Left ventricle myocardium superior (tissue), 1 donor: ENCODE measurements around the gene SLC46A1. TPM values are rescaled to one million over a fixed set of nuclear protein-coding genes. Genes with fewer than 3 reads are reported as not detected.

Experiments
- ATAC-seq: fragments of 200-7000 bp; cut with Tn5 transposase; one replicate; pipeline ENCODE4 v1.9.1; 2020; ENCODE audit warnings: mild to moderate bottlenecking, moderate library complexity
- DNase-seq: peaks from one replicate; pipeline ENCODE4 v3.0.0-alpha.2; 2020
- intact Hi-C: fragments of 100-400 bp; cut with micrococcal nuclease; formaldehyde crosslinking; loops from one replicate; pipeline ENCODE4 v1.11.0; 2022
- total RNA-seq: library from RNA; stranded (reverse); fragmentation: NEBNext Ultra II Directional; extraction: Animal tissue kit (Norgen Biotek cat#: 25700); gene quantifications from one replicate; pipeline ENCODE4 v1.2.1, GENCODE V29; 2021
- donor health status: DM: no; HTN: yes; CAD: no; lungs with severe emphysema.

Gene SLC46A1
- total RNA-seq, 1 donor from 2014 or later: 7.9 TPM

DNA sequence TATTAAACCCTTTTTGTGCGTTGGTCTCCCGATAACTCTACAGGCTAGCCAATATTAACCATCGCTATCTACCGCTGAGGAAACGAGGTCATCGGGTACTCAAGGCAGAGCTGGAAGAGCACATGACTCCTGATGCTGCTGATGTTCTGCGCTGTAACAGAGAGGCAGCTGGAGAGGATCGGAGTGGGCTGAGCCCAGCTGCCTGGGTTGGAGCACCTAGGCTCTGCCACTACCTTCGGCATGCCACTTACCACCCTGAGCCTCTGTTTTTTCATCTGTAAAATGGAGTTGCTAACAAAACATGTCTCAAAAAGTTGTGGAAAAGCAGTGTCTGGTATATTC, 432 bp upstream of the SLC46A1 start:
- intact Hi-C loops: no loop called here
- peak; percentile 21 for ATAC-seq
- no peak for DNase-seq

DNA sequence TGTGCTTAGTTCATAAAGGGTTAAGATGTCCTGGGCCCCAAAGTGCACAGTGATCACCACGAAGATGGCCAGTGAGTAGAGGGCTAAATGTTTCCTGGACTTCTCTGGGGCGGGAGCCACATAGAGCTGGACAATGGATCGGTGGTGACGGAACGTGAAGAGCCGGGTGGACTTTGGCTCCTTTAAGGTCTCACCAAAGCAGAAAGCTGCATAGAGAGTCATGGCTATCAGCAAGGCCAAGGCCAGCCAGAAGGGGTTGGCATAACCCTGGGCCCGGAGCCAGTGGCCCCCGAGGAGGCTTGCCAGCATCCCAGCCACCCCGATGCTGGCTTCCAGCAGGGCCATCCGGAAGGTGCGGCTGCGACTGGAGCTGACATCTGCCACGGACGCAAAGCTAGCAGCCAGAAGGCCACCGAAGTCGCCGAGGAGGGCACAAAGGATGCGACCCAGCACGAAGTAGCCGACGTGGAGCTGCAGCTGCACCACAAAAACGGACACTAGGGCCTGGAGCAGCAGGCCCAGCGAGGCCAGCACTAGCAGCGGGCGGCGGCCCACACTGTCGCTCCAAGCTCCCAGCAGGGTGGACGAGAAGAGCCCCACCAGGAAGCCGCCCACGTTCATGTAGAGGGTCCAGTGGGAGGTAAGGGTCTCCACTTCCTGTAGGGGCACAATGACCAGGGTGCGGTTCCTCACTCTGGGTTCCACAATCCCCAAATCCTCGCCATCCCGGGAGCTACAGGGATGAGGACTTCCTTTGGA, 1.0 kb downstream of the SLC46A1 start:
- peak; percentile 39 for DNase-seq
- intact Hi-C loops: no loop called here

DNA sequence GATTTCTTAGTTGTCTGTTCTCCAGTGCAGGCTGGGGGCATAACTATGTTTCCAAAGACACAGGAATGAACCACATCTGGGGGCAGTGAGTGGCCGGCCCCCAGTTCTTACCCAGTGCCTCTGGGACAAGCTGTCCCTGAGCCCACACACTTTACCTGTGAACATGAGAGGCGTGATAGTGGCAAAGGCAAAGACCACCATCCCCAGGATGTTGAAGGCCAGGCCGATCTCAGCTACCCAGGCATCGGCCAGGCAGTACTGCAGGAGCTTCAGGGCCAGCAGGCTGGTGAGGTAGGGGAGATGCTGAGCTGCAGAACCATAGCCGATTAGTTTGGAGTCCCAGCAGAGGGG, 1.6 kb downstream of the SLC46A1 start:
- intact Hi-C loops: no loop called here
- DNase-seq (no peak), ATAC-seq (no peak)

More for the DNA sequence above, 1.0 kb downstream of the SLC46A1 start:
- peak; percentile 10 for ATAC-seq

DNA sequence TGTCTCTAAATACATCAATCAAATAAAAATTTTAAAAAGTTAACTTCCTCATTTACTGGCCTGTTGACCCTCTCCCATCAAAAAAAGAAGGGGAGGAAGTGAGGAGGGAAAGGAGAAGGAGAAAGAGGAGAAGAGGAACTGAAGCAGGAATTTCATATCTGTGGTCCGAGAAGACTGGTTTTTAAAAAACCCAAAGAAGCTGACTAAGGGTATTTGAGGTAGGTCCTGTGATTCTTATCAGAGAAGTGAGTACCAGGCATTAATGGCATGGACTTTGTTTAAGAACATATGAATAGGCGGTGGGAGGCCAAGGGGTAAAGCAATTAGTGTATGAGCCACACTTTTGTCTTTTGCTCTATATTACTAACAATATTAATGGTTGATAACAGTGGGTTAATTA, 2.0 kb downstream of the SLC46A1 start:
- ATAC-seq (no peak), DNase-seq (no peak)
- intact Hi-C loops: no loop called here

DNA sequence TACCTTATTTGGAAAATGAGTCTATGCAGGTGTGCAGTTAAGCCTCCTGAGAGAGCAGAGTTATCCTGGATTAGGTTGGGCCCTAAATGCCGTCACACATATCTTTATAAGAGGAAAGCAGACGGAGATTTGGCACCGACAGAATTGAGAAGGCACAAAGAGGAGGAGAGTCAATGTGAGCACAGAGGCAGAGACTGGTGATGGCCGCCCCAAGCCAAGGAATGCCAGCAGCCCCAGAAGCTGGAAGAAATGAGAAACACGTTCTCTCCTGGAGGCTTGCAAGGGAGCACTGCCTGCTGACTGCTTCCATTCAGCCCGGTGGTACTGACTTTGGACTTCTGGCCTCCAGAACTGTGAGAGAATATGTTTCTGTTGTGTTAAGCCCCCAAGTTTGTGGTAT, 3.2 kb downstream of the SLC46A1 start:
- ATAC-seq: no peak
- DNase-seq: no peak
- intact Hi-C loops: no loop called here

DNA sequence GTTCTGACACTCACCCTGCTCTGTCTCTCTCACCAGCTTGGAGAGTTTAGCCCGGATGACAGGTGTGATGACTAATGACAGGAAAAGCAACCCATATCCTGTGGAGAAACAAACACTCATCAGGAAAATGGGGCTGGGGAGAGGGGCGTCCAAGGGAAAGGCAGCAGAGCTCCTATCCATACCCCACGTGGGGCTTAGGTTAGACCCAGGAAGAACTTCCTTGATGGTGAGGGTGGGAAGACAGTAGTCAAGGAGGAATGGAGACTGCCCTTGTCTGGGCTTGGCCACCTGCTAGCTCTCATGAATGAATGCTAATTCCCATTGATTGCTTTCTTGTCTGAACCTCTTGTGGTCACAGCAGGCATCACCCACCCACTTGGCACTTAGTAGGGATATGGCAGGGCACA, 3.8 kb downstream of the SLC46A1 start:
- no peak for DNase-seq

DNA sequence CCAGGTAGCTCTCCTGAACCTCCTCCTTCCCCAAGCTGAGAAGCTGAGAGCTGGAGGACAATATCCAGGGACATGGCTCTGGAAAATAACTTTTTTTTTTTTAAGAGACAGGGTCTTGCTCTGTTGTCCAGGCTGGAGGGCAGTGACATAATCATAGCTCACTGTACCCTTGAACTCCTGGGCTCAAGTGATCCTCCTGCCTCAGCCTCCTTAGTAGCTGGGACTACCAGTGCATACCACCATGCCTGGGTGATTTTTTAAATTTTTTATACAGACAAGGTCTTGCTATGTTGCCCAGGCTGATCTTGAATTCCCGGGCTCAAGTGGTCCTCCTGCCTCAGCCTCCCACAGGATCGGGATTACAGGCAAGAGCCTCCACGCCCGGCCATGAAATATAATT, 6.2 kb downstream of the SLC46A1 start:
- intact Hi-C loops: no loop called here
- DNase-seq (no peak), ATAC-seq (no peak)

More for the DNA sequence above, 3.8 kb downstream of the SLC46A1 start:
- ATAC-seq: no peak
- intact Hi-C loops: no loop called here

DNA sequence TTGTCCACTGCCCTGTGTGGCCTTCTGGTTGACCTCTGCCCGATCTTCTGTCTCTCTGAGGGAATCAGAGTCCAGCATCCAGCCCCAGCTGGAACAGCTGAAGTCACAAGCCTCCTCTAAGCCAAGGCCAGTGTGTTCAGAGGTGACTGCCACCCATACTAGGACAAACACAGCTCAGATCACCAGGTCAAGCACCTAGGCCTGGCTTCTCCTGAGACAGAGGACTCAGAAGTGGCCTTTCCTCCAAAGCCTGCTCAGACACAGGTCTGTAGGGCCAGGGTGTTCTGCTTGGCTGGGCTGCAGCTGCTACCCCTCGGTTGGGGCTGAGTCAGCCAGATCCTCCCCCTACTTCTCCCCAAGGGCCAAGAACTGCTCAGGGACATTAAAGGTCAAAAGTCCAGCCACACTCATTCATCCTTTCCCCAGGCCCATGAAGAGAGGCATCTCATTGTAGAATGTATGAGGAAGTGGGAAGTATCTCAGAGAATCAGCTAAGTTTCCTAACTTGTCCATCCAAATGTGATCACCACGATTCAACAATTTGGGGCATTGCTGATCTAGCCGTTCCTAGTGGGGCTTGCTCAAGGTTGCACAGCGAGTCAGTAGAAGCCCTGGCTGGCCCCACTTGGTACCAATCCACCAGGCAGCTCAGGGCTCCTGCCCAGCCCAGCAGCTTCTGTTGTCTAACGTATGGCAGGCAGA, 7.6 kb downstream of the SLC46A1 start:
- intact Hi-C loops: no loop called here
- ATAC-seq: peak; percentile 41
- no peak for DNase-seq

DNA sequence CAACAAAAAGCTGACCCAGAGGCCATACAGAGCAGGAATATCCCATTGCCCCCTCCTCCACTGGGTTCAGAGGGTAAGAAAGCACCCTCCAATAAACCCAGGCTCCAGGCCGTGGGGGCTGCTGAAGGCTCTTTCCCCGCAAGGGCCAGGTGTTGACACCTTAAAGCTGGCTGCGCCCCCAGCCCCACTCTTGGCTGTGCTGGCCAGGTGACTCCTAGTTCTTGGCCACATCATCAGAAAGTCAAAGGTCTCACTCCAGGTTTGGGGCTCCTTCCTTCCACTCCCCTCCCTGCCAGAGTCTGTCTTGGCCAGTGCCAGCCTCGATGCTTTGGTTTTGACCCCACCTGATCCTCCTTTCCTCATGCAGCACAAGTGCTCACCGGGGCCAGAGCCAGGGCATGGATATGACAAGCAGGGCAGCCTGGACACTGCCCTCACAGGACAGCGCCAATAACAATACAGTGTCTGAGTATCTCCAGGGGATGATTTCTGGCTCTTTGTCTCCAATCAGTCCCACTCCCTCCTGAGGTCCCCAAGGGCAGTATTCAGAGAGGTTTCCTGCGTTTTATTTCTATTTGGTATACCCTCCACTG, 8.2 kb downstream of the SLC46A1 start:
- ATAC-seq (peak; percentile 17), DNase-seq (no peak)
- intact Hi-C loops: no loop called here

DNA sequence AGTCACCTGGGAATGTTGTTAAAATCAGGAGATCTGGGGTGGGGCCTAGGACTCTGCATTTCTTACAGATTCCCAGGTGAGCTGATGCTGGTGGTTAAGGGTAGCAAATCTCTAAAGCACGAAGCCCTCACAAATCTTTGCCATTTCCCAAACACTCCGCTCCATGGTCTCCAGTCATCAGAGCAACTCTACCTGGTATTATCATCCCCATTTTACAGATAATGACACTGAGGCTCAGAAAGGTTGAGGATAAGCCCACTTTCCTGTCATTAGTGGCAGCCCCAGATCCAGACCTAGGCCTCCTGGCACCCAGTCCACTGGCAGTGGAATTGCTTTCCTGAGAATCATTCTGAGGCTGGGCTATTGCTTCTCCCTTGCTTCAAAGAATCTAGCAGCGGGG, 8.7 kb downstream of the SLC46A1 start:
- DNase-seq: no peak
- intact Hi-C loops: no loop called here
- ATAC-seq: no peak

DNA sequence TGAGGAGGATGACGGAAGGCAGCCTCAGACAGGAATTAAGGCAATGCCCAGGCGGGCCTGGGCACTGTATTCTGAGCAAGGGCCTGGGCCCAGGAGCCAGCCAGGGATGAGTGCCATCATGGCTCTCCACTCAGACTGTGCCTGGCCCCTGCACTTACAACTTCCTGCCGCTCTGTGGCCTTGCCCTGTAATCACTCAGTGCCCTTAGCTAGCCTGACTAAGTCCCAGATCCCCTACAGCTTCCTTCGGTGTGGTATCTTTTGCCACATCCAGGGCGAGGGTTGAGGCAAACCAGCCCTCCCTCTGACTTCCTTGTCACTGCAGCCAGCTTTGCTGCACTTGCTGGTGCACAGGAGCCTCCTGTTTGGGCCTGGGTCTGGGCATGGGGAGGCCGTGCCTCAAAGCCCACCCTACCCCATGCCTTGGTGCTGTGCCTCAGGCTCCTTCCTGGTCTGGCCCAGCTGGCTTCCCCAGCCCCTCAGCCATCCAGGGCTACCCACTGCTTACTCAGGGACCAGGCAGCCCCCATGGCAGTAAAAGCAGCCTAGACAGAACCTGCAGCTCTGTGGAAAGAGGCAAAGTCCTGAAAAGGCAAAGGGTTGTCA, 9.3 kb downstream of the SLC46A1 start:
- DNase-seq (no peak), ATAC-seq (no peak)
- intact Hi-C loops: no loop called here

DNA sequence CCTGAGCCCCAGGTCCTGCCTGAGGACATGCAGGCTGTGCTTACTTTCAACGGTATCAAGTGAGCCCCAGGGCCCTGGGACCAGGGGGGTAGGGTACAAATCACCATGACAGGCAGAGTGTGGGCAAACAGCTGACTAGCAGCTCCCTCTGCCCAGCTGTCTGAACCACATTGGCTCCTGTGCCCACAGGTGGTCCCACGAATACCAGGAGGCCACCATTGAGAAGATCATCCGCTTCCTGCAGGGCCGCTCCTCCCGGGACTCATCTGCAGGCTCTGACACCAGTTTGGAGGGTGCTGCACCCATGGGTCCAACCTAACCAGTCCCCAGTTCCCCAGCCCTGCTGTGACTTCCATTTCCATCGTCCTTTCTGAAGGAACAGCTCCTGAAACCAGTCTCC, 10.0 kb downstream of the SLC46A1 start:
- DNase-seq (no peak), ATAC-seq (no peak)
- intact Hi-C loops: no loop called here

DNA sequence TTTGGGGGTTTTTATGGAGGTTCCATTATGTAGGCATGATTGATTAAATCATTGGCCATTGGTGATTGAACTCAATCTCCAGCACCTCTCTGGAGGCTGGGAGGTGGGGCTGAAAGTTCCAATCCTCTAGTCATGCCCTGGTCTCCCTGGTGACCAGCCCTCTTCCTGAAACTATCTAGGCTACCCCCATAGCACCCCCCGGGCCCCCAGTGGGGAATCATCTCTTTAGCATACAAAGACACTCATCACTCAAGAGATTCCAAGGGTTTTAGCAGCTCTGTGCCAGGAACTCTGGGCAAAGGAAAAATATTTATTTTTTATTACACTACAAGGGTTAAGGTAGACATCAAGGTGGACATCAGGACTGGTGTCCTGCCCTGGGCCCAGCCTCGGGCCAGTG, 10.6 kb downstream of the SLC46A1 start:
- intact Hi-C loops: no loop called here
- DNase-seq: no peak
- no peak for ATAC-seq

DNA sequence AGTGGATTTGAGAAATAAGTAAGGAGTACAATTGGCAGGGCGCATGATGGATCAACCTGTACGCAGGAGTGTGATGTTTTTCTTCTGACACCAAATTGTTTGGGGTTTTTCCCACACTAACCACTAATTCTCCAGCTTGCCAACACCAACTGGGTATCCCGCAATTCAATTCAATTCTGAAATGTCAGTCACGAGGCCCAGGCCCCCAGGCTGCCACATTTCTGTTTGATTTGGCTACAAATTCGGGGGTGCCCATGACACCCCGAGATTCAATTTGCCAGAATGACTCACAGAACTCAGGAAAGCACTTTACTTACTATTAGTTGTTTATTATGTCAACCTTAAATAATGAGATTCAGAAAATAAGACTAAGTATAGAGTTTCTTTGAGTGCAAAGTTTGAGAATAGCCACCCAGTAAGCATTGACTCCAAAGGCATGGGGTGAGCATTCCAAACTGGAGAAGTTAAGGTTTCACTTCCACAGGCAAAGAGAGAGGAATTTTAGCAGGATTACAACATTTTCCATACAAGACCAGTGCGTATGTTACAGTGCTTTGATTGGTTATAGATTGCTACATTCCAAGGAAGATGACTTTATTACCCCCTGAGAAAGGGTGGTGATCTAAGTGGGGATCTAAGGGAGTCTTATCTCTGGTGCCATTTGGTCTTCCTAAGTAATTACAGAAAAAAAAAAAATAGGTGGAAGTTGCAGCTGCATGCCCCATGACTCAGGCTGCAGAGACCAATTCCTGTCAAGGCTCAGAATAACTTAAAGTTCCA, 11.5 kb downstream of the SLC46A1 start:
- intact Hi-C loops: no loop called here
- DNase-seq (no peak), ATAC-seq (no peak)

DNA sequence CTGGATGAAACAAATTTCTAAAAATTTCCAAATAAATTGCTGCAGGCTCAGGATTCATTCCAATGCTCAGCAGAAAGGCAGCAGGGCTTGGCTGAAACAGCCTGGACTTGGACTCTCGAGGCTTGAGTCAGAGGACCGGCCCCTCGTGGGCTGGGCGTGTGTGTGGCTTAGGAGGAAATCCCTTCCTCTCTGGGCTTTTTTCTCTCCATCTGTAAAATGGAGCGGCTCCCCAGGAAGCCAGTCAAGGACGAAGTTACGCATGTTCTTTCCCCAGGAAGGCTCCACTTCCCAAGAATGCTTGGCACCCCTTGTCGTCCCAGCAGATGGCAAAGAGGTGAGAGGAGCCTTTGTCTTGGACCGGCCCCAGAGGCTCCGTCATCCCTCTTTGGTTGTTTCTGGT, 13.5 kb downstream of the SLC46A1 start:
- DNase-seq (no peak), ATAC-seq (no peak)
- intact Hi-C loops: no loop called here

DNA sequence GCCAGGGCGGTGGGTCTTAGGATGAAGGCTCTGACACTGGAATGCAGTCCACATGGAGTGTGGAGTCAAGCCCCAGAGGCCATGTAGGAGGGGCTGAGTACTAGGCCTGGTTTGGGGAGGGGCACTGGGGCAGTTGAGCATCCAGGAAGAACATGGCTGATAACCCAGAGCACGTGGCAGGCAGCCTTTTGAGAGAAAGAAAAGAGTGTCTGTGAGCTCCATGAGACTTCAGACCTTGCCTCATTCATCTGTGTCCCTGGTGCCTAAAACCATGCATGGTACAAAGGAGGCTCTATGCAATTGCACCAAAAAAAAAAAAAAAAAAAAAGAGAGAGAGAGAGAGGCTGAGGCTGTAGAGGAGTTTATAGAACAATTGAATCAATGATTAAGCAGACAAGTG, 14.6 kb downstream of the SLC46A1 start:
- intact Hi-C loops: no loop called here
- DNase-seq (no peak), ATAC-seq (no peak)

DNA sequence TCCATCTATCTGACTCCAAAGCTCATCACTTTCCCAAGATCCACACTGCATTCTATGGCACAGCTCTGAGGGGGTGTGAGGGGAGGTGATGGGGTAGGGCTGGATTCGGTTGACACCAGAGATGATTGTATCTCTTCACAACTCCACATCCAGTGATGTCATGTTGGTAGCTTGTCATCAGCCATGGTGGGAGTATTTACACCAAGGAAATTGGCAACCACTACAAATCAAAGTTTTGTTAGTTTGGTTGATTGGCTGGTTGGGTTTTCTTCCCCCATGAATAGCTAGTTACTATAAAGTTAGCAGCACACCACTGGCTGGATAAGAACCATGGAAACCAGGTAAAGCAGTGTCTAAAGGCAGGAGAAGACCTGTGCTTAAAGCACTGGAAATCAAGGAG, 15.0 kb downstream of the SLC46A1 start:
- DNase-seq (no peak), ATAC-seq (no peak)
- intact Hi-C loops: no loop called here

DNA sequence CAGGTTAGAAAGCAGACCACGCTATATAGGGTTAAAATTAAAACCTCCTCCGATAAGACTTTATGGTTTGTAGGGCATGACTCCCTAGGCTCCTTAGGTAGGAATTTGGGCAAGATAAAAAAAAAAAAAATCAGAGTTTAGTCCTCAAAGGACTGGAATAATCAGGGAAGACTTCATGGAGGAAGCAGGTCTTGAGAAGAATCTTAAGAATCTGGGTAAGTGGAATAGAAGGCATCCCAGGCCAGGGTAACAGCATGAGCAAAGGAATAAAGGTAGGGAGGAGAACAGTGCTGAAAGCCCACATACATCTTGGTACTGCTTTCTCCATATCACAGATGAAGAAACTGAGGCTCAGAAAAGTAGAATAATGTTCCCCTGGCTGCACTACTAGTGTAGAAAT, 15.4 kb downstream of the SLC46A1 start:
- DNase-seq (no peak), ATAC-seq (no peak)
- intact Hi-C loops: no loop called here

DNA sequence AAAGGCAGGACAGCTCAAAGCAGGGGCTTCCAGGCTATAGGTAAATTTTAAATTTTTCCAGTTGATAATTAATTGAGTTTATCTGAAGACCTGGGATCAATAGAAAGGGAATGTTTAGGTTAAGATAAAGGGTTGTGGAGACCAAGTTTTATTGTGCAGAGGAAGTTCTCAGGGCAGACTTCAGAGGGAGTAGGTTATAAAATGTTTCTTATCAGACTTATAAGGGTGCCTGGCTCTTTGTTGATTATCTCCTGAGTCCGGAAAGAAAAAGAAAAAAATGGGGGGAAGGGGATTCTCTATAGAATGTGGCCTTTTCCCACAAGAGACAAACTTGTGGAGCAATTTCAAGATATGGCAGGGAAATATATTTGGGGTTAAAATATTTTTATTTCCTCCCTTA, 15.9 kb downstream of the SLC46A1 start:
- intact Hi-C loops: no loop called here
- ATAC-seq (no peak), DNase-seq (no peak)

DNA sequence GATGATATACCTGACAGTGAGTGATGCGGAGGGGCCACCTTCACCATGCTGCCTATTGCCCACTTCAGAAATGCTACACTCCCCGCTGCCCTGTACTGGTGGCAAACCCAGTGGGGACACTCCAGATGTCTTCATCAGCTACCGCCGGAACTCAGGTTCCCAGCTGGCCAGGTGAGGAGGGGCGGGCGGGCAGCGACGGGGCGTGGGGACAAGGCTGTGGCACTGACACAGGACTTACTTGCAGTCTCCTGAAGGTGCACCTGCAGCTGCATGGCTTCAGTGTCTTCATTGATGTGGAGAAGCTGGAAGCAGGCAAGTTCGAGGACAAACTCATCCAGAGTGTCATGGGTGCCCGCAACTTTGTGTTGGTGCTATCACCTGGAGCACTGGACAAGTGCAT, 17.9 kb downstream of the SLC46A1 start:
- intact Hi-C loops: no loop called here
- no peak for ATAC-seq

More for the DNA sequence above, 17.9 kb downstream of the SLC46A1 start:
- no peak for DNase-seq
